RWPE2 (cell line): ENCODE measurements around the gene ZHX3.

Experiments used
- ATAC-seq: fragments of 200-7000 bp; cut with Tn5 transposase; 3 replicates; pipeline ENCODE4 v1.9.1; 2021; ENCODE audit warnings: low read depth
- DNase-seq: peaks from one replicate; pipeline ENCODE4 v3.0.0-alpha.2; 2020; ENCODE audit warnings: low spot score
- H3K27ac ChIP-seq: fragments of 450-650 bp; 2 replicates; pipeline ENCODE4 v1.5.1; 2017; ENCODE audit warnings: mild to moderate bottlenecking; ENCODE audit not compliant: poor library complexity, severe bottlenecking
- H3K27me3 ChIP-seq: fragments of 250-450 bp; sonication (Bioruptor Pico); 2 replicates; pipeline ENCODE4 v1.5.1; 2021; ENCODE audit warnings: mild to moderate bottlenecking, moderate library complexity; ENCODE audit not compliant: insufficient read depth, poor library complexity, severe bottlenecking
- H3K36me3 ChIP-seq: fragments of 250-450 bp; sonication (Bioruptor Pico); 2 replicates; pipeline ENCODE4 v1.5.1; 2020; ENCODE audit warnings: low read depth, mild to moderate bottlenecking, moderate library complexity
- H3K4me1 ChIP-seq: fragments of 250-450 bp; sonication (Bioruptor Pico); 2 replicates; pipeline ENCODE4 v1.5.1; 2021; ENCODE audit warnings: mild to moderate bottlenecking, moderate library complexity; ENCODE audit not compliant: insufficient read depth, poor library complexity, severe bottlenecking
- H3K4me3 ChIP-seq: fragments of 250-450 bp; sonication (Bioruptor Pico); 2 replicates; pipeline ENCODE4 v1.5.1; 2021; ENCODE audit warnings: mild to moderate bottlenecking, moderate library complexity; ENCODE audit not compliant: severe bottlenecking
- H3K9me3 ChIP-seq: fragments of 250-450 bp; sonication (Bioruptor Pico); 2 replicates; pipeline ENCODE4 v1.5.1; 2021; ENCODE audit warnings: mild to moderate bottlenecking, moderate library complexity; ENCODE audit not compliant: severe bottlenecking
- CTCF ChIP-seq: fragments of 450-650 bp; IDR thresholded peaks from one replicate; pipeline ENCODE4 v1.5.1; 2017; ENCODE audit warnings: mild to moderate bottlenecking, moderate library complexity; ENCODE audit not compliant: poor library complexity, severe bottlenecking

The ZHX3 gene

GRCh38 chr20:41334036-41334435 lies 16.5 kb upstream of the ZHX3 start:
- DNase-seq = no peak
- H3K4me3 ChIP-seq = no peak overlapping the region
- no peak for TF ChIP-seq CTCF

DNA sequence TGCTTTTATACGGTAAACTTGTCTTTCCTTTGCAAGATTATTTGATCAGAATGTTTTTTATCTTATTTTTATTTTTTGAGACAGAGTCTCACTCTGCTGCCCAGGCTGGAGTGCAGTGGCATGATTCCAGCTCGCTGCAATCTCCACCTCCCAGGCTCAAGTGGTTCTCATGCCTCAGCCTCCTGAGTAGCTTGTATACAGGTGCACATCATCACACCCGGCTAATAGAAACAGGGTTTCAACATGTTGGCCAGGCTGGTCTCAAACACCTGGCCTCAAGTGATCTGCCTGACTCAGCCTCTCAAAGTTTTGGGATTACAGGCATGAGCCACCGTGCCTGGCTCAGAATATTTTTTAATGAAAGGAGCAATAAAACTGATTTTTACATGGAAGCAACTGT lies 14.2 kb upstream of the ZHX3 start:
- Histone ChIP-seq H3K9me3 (no peaks in the 10 kb centered on the region), H3K27me3 (no peaks in the 10 kb centered on the region), H3K36me3 (no peaks in the 10 kb centered on the region), H3K4me1 (peaks cover 18% of the 10 kb centered on the region), H3K4me3 (no peak overlapping the region), H3K27ac (no peak overlapping the region)
- no peak for ATAC-seq
- no peak for DNase-seq
- TF ChIP-seq CTCF = no peak

More at GRCh38 chr20:41334036-41334435, 16.5 kb upstream of the ZHX3 start:
- Histone ChIP-seq H3K36me3 (no peaks in the 10 kb centered on the region), H3K27ac (no peak overlapping the region), H3K27me3 (no peaks in the 10 kb centered on the region), H3K9me3 (no peaks in the 10 kb centered on the region), H3K4me1 (peaks cover 13% of the 10 kb centered on the region)
- ATAC-seq = no peak

DNA sequence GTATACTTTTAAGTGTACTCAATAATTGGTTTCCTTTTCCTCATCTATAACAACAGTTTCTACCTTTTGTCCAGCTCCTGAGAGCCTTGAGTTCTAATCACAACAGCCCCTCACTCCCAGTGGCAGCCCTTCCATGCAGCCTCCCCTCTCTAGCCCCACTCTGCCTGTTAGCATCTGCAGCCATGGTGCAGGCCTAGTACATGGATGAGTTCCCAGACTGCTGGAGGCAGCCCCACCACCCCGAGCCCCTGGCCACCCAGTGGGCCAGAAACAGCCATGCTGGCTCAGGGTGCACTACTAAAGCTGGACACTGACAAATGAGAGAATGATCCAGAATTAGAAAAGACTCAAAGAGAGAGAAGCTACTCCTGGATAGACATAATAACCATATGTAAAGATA lies 13.4 kb upstream of the ZHX3 start:
- Histone ChIP-seq H3K36me3 (no peaks in the 10 kb centered on the region), H3K27ac (peak overlapping the region; percentile 92), H3K9me3 (no peaks in the 10 kb centered on the region), H3K4me1 (peaks cover 18% of the 10 kb centered on the region), H3K4me3 (no peak overlapping the region), H3K27me3 (no peaks in the 10 kb centered on the region)
- TF ChIP-seq CTCF = no peak
- peak; percentile 66 for DNase-seq
- ATAC-seq = no peak

DNA sequence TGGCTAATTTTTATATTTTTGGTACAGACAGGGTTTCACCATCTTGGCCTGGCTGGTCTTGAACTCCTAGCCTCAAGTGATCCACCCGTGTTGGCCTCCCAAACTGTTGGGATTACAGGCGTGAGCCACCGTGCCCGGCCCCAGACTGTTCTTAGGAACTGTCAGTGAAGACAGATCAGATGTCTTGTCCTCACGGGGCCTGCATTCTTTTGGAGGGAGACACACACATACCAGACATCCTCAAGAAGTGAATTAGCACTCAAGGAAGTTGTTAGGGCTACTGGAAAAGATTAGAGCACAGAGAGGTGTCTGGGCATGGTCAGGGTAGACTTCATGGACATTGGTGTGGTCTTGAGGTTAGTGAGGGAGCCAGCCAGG lies 12.8 kb upstream of the ZHX3 start:
- Histone ChIP-seq H3K9me3 (no peaks in the 10 kb centered on the region), H3K4me3 (no peak overlapping the region), H3K36me3 (no peaks in the 10 kb centered on the region), H3K4me1 (peaks cover 18% of the 10 kb centered on the region), H3K27ac (peak overlapping the region; percentile 92), H3K27me3 (no peaks in the 10 kb centered on the region)
- DNase-seq = peak; percentile 81
- no peak for TF ChIP-seq CTCF
- no peak for ATAC-seq

GRCh38 chr20:41329435-41330342 lies 12.2 kb upstream of the ZHX3 start:
- no peaks in the 10 kb centered on the region for H3K27me3 ChIP-seq
- TF ChIP-seq CTCF = peak; percentile 10
- DNase-seq (peak; percentile 96), ATAC-seq (peak; percentile 97)
- peak overlapping the region; percentile 92 for H3K27ac ChIP-seq
- H3K9me3 ChIP-seq = no peaks in the 10 kb centered on the region
- no peaks in the 10 kb centered on the region for H3K36me3 ChIP-seq
- no peak overlapping the region for H3K4me3 ChIP-seq
- peaks cover 18% of the 10 kb centered on the region for H3K4me1 ChIP-seq
